ENCODE measurements around the gene TSPEAR. TPM values are rescaled to one million over a fixed set of nuclear protein-coding genes. Genes with fewer than 3 reads are reported as not detected.

The TSPEAR gene
- total RNA-seq, 1 experiment from 2014 or later: not detected

- H3K9me3 Mint-ChIP-seq (ENCODE audit: low read depth, unreplicated experiment): peaks cover 12% of the 10 kb centered on the region
- CTCF ChIA-PET: no interaction called here
- no TSS peak for BruUV-seq (replicated peaks)
- H3K4me1 Mint-ChIP-seq (ENCODE audit: low read depth, unreplicated experiment): no peaks in the 10 kb centered on the region
- H3K4me3 Mint-ChIP-seq (ENCODE audit: low read depth, unreplicated experiment): no peak overlapping the region
- H3K27me3 Mint-ChIP-seq (ENCODE audit: unreplicated experiment): peaks cover 59% of the 10 kb centered on the region
- peaks cover 4% of the 10 kb centered on the region for H3K36me3 Mint-ChIP-seq (ENCODE audit: insufficient read depth, unreplicated experiment)
- intact Hi-C loops (cut with micrococcal nuclease; ENCODE audit: unreplicated experiment): no loop called here
- no peak for DNase-seq
- TF ChIP-seq CTCF (IDR thresholded peaks at IDR 0.05; ENCODE audit: unreplicated experiment): no peak
- no peak overlapping the region for H3K27ac Mint-ChIP-seq (ENCODE audit: unreplicated experiment)
Observed at GRCh38 chr21:44614961-44615391, 96.4 kb downstream of the TSPEAR start.

GRCh38 chr21:44614161-44614631 is 97.2 kb downstream of the TSPEAR start:
- TF ChIP-seq CTCF (IDR thresholded peaks at IDR 0.05; ENCODE audit: unreplicated experiment): no peak
- intact Hi-C loops (cut with micrococcal nuclease; ENCODE audit: unreplicated experiment): no loop called here
- no peaks in the 10 kb centered on the region for H3K4me1 Mint-ChIP-seq (ENCODE audit: low read depth, unreplicated experiment)
- peaks cover 9% of the 10 kb centered on the region for H3K9me3 Mint-ChIP-seq (ENCODE audit: low read depth, unreplicated experiment)
- H3K4me3 Mint-ChIP-seq (ENCODE audit: low read depth, unreplicated experiment): no peak overlapping the region
- H3K36me3 Mint-ChIP-seq (ENCODE audit: insufficient read depth, unreplicated experiment): no peaks in the 10 kb centered on the region
- no peak for DNase-seq
- no TSS peak for BruUV-seq (replicated peaks)
- peaks cover 51% of the 10 kb centered on the region for H3K27me3 Mint-ChIP-seq (ENCODE audit: unreplicated experiment)
- no peak overlapping the region for H3K27ac Mint-ChIP-seq (ENCODE audit: unreplicated experiment)
- CTCF ChIA-PET: no interaction called here

- no peak overlapping the region for H3K27ac Mint-ChIP-seq (ENCODE audit: unreplicated experiment)
- no peak for TF ChIP-seq CTCF (IDR thresholded peaks at IDR 0.05; ENCODE audit: unreplicated experiment)
- H3K9me3 Mint-ChIP-seq (ENCODE audit: low read depth, unreplicated experiment): peaks cover 10% of the 10 kb centered on the region
- intact Hi-C loops (cut with micrococcal nuclease; ENCODE audit: unreplicated experiment): no loop called here
- H3K27me3 Mint-ChIP-seq (ENCODE audit: unreplicated experiment): peaks cover 45% of the 10 kb centered on the region
- no peak for DNase-seq
- CTCF ChIA-PET: no interaction called here
- no peak overlapping the region for H3K4me3 Mint-ChIP-seq (ENCODE audit: low read depth, unreplicated experiment)
- H3K36me3 Mint-ChIP-seq (ENCODE audit: insufficient read depth, unreplicated experiment): no peaks in the 10 kb centered on the region
- BruUV-seq (replicated peaks): no TSS peak
- H3K4me1 Mint-ChIP-seq (ENCODE audit: low read depth, unreplicated experiment): no peaks in the 10 kb centered on the region
Observed at GRCh38 chr21:44613386-44614155, 97.8 kb downstream of the TSPEAR start.

GRCh38 chr21:44612669-44613229 is 98.6 kb downstream of the TSPEAR start:
- DNase-seq: no peak
- no peak for TF ChIP-seq CTCF (IDR thresholded peaks at IDR 0.05; ENCODE audit: unreplicated experiment)
- H3K36me3 Mint-ChIP-seq (ENCODE audit: insufficient read depth, unreplicated experiment): no peaks in the 10 kb centered on the region
- H3K9me3 Mint-ChIP-seq (ENCODE audit: low read depth, unreplicated experiment): peaks cover 10% of the 10 kb centered on the region
- intact Hi-C loops (cut with micrococcal nuclease; ENCODE audit: unreplicated experiment): no loop called here
- no peak overlapping the region for H3K27ac Mint-ChIP-seq (ENCODE audit: unreplicated experiment)
- no peaks in the 10 kb centered on the region for H3K4me1 Mint-ChIP-seq (ENCODE audit: low read depth, unreplicated experiment)
- BruUV-seq (replicated peaks): no TSS peak
- CTCF ChIA-PET: no interaction called here
- H3K27me3 Mint-ChIP-seq (ENCODE audit: unreplicated experiment): peaks cover 41% of the 10 kb centered on the region
- H3K4me3 Mint-ChIP-seq (ENCODE audit: low read depth, unreplicated experiment): no peak overlapping the region

Data from Calu3 (cell line).